Stomach (tissue), 4 donors: ENCODE measurements around the gene CPNE6.

Source experiments
- POLR2A ChIP-seq, 4 donors: fragments of 450-650 bp; IDR thresholded peaks; one replicate each; pipeline ENCODE4 v1.6.1; 2016; ENCODE audit warnings: antibody characterized with exemption in 4 of 4, control low read depth in 2 of 4, mild to moderate bottlenecking in 1 of 4, moderate library complexity in 1 of 4
- POLR2AphosphoS5 ChIP-seq, 3 donors: sonication (generic); formaldehyde crosslinking; IDR thresholded peaks; one replicate each; pipeline ENCODE4 v1.6.1; 2016; ENCODE audit warnings: antibody characterized with exemption in 3 of 3
- TF ChIP-seq, protein P1 (sequence below), 7 experiments: fragments of 450-650 bp in 4 of 7; fragments of 200-600 bp in 3 of 7; sonication (generic) in 3 of 7; IDR thresholded peaks; one replicate each; pipeline ENCODE4 v1.5.1; 2016 to 2019; ENCODE audit warnings: antibody characterized with exemption in 7 of 7, control low read depth in 2 of 7, mild to moderate bottlenecking in 1 of 7

DNA sequence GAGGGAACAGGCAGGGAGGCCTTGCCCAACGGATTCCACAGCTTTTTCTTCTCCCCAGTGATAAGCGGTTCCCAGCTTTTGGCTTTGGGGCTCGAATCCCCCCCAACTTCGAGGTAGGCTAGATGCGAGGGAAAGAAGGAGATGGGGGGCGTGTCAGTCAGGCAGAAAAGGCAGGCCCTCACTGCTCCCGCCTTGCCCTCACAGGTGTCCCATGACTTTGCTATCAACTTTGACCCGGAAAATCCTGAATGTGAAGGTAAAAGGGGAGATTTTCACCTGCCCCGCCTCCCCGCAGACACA is 4.9 kb downstream of the CPNE6 start:
- TF ChIP-seq, protein P1, sequence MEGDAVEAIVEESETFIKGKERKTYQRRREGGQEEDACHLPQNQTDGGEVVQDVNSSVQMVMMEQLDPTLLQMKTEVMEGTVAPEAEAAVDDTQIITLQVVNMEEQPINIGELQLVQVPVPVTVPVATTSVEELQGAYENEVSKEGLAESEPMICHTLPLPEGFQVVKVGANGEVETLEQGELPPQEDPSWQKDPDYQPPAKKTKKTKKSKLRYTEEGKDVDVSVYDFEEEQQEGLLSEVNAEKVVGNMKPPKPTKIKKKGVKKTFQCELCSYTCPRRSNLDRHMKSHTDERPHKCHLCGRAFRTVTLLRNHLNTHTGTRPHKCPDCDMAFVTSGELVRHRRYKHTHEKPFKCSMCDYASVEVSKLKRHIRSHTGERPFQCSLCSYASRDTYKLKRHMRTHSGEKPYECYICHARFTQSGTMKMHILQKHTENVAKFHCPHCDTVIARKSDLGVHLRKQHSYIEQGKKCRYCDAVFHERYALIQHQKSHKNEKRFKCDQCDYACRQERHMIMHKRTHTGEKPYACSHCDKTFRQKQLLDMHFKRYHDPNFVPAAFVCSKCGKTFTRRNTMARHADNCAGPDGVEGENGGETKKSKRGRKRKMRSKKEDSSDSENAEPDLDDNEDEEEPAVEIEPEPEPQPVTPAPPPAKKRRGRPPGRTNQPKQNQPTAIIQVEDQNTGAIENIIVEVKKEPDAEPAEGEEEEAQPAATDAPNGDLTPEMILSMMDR (IDR thresholded peaks at IDR 0.05): no peak
- TF ChIP-seq POLR2AphosphoS5 (IDR thresholded peaks at IDR 0.05) (no peak), POLR2A (IDR thresholded peaks at IDR 0.05) (no peak)
